GM19395 (cell line): ENCODE data around the gene SLC25A24.
"Not testable (repeated sequence)": the region's sequence is repeated elsewhere in the genome, so short reads cannot be mapped to it uniquely, and the experiment has no call there.

Source experiments
- ATAC-seq: cut with Tn5 transposase; IDR thresholded peaks from one replicate; pipeline ENCODE4 v1.9.1; 2021; ENCODE audit warnings: mild to moderate bottlenecking, moderate library complexity; ENCODE audit not compliant: unreplicated experiment

Gene SLC25A24

GRCh38 chr1:108140936-108141335 lies 59.2 kb downstream of the SLC25A24 start:
- no peak for ATAC-seq

DNA sequence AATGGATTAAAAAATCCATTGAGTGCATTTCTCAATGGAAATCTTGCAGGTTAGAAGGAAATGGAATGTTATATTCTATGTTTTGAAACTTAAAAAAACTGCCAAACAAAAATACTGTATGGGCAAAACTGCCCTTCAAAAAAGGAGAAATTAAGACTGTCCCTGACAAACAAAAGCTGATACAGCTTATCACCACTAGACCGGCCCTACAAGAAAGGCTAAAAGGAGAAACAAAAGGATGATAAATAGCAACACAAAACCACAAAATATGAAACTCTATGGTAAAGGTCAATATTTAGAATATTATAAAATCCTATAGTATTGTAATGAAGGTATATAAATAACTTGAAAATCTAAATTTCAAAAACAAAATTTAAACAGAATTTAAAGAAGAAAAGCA lies 60.0 kb downstream of the SLC25A24 start:
- ATAC-seq = no peak

GRCh38 chr1:108139555-108139954 lies 60.6 kb downstream of the SLC25A24 start:
- ATAC-seq = not testable (repeated sequence)

GRCh38 chr1:108133148-108133547 lies 67.0 kb downstream of the SLC25A24 start:
- not testable (repeated sequence) for ATAC-seq

DNA sequence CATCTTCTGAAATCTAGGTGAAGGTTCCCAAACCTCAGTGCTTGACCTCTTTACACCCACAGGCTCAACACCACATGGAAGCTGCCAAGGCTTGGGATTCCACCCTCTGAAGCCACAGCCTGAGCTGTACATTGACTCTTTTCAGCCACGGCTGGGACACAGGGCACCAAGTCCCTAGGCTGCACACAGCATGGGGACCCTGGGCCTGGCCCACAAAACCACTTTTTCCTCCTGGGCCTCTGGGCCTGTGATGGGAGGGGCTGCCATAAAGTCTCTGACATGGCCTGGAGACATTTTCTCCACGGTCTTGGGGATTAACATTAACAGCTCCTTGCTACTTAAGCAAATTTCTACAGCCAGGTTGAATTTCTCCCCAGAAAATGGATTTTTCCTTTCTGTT lies 67.8 kb downstream of the SLC25A24 start:
- not testable (repeated sequence) for ATAC-seq

GRCh38 chr1:108131281-108131680 lies 68.9 kb downstream of the SLC25A24 start:
- ATAC-seq = not testable (repeated sequence)

DNA sequence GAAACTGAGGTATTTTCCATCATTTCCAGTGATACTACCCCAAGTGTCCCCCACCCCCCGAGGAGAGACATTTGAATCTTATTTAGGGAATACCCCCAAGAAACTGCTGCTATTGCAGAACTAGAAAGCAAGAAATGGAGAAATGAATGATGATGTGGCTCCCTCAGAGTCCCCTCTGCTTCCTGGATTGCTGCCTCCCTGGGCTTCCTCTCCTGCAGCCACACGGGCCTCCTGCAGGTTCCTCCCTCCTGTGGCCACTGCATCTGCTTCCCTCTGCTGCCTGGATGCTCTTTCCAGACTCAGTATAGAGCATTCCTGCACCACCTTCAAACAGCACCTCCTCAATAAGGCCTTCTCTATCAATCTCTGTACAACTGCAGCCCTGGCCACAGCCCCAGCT lies 69.3 kb downstream of the SLC25A24 start:
- ATAC-seq = no peak

- ATAC-seq = no peak
Observed at GRCh38 chr1:108129999-108130398, 70.1 kb downstream of the SLC25A24 start.

- peak; percentile 98 for ATAC-seq
Observed at GRCh38 chr1:108125312-108126138, 74.6 kb downstream of the SLC25A24 start.

DNA sequence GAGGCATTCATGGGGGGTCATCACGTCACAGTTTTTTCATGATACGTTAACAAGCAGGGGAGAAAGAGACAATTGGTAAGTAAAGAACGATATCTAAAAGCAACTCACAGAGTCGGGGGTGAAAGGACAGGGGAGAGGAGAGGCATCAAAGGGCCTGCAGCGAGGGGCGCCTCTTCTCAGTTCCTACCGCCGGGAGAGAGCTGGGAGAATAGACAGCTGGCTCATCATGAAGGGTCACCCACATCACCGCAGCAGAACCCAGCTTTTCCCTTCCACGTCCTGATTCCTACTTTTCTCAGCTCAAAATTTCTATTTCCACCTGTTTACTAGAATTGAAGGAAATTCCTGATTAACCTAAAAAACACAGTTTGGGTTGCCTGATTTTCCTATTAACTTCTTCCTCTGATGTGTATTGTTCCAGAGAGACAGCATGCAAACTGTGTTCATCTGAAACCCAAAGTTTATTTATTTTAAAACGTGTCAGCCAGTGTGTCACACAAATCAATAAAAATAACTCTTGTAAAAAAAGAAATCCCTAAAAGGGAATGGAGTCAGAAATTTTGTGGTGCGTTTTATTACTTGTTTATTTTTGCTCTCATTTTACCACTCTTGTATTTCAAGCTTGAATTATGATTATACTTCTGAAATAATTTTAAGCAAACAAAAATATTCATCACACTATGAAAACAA lies 75.4 kb downstream of the SLC25A24 start:
- ATAC-seq = no peak

GRCh38 chr1:108124023-108124422 lies 76.1 kb downstream of the SLC25A24 start:
- ATAC-seq = no peak

DNA sequence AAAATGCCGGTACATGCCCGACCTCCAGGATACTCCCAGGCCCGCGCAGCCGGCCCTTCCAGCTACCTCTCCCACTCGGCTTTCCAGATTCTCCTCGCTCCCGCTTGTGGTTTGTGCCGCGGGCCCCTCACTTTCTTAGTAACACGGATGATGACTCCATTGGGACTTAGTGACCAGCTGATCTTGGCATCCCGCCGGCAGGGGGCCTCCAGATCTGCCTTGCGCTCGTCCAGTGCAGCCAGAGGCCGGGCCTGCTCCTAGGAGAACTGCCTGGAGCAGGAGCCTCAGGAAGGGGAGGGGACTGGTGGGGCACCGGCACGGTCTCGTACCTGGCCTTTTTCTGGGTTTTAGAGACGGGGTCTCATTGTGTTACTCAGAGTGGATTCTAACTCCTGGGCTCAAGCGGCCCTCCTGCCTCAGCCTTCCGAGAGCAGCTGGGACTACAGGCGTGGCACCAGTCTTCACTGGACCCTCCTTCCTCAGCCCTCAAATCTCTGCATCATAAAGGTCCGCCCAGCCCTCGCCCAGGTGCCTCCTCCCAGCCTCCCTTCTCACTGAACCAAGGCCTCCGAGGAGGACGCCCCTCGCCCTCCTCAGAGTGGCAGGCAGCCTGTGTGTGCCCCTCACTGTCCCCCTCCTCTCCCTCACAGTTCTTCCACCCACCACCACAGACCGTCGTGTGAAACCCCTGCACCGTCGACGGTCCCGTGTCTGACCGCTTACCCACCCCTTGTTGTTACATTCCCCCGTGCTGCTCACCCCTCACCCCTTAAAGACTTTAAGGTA lies 78.6 kb downstream of the SLC25A24 start:
- ATAC-seq = no peak

GRCh38 chr1:108120163-108120562 lies 80.0 kb downstream of the SLC25A24 start:
- ATAC-seq = no peak

- no peak for ATAC-seq
Observed at GRCh38 chr1:108119500-108119899, 80.6 kb downstream of the SLC25A24 start.

DNA sequence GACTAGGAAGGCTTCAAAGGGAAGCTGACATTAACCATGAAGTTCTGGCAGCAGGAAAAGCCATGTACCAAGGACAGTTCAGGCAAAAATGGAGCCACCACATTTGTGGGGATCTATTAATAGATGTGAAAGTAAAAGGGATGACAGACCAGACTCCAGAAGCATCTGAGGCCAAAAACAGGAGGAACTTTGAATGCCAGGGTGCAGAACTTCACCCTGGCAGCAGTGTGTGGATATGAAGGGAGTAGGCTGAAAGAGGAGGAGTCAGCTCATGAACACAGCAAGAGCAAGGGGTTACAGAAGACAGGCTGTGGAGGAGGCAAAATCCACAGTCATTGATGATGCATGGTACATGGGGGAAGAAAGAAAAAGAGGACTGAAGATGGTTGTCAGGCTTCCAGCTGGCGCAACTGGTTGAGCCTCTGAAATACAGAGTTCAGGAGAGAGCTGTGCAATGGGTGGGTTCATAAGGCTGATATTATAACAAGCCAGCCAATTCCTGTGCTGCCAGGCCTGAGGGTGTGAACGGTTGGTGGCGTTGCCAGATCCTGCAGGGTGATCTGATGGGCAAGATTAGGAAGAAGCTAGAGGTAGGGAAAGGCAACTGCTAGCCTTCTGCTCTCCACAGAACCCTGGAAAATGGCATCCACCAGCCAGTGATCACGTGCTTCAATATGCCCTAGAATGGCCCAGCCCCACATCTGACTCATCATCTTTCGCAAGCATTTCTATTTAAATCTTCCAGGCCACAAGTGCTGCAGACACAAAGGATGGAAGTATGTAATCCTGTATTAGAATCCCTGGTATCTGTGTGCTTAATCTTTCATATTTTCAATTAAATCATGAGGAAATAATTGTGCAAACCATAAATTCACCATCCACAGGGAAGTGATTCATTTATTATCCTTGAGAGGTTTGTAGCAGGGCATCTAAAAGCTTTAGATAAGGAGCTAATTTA lies 81.9 kb downstream of the SLC25A24 start:
- no peak for ATAC-seq

DNA sequence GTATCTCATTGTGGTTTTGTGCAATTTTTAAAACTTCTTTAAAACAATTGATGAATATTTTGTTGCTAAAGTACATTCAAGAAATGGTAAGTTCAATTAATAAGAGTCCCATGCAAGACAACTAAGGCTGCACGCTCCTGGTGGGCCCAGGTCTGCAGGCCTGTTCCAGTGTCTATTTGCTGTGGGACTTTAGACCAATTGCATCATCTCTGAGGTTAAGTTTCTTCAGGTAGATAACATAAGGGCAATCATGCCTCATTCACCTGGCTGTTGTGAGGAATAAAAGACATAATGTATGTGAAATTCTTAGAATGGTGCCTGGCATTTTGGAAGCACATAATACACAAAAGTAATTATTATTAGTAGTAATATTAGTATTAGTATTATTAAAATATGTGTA lies 82.9 kb downstream of the SLC25A24 start:
- no peak for ATAC-seq

DNA sequence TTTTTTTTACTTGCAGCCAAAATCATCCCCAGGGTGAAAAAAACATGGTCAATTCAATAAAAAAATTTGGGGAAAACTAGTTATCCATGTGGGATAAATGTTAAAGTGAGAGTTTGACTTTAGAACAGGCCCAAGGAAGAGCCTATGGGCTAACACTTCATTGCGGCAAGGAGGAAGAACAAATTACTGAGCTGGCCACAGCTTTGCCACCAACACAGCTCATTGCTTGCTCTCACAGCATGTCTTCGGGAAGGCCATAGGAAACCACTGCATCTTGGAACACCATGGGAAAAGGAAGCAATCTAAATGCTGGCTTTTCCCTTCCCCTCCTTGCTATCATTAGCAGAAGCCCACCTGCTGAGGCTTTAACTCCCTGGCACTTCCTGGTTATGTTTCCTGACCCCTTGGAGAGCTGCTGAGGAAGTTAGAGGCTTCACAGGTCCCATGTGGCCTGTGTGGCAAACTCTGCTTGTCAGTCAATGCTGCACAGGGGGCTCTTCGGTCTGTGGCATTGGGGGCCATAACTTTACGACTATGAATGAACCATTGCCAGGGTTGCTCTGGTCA lies 86.0 kb downstream of the SLC25A24 start:
- ATAC-seq = no peak

DNA sequence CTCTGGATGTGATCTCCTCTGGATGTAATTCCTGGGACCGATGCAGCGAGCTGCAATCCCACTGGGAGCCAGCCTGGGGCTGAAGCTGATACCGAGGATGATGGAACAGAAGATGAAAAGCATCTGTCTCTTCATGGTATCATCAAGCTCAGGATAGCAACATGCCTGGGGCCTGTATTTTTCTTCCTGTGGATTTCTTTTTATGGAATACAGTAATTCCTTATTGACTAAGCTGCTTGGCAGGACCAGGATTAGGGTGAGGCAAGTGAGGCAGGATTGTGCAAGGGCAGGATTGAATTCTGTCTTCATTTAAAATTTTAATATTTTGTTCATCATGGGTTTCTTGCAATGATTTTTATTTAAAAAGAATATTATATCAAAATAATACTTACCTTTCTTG lies 86.6 kb downstream of the SLC25A24 start:
- ATAC-seq = no peak

DNA sequence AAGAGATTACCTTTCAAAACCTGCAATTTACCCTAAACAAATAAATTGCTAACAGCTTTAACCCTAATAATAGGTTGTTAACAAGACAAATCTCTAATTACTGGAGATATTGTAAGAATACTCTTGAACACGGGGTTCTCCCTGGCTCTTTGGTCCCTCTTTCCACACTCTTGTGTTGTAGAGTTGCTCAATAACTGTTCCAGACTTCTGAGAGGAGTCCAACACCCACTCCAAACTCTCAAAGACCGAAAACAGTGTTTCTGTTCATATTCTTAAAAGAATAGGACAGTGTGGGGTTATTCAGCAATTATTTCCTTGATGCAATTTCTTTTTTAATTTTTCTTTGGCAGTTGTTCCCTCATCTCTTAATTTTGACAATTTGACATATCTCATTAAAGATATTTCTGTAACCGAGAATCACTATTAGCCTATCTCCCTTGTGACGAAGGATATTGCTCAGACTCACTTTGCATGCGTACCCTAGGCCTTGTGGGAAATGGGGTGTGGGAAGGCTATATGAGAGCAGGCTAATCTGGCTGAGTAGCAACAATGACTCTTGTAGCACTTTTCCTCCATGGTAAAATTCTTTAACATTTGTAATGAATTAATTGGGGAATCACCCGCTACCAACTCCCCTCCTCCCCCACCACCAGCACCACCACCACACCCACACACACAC lies 90.7 kb downstream of the SLC25A24 start:
- ATAC-seq = no peak
